ENCODE results near the gene TMEM41A.
"Not testable (repeated sequence)": the region's sequence is repeated elsewhere in the genome, so short reads cannot be mapped to it uniquely, and the experiment has no call there.

TMEM41A gene

DNA sequence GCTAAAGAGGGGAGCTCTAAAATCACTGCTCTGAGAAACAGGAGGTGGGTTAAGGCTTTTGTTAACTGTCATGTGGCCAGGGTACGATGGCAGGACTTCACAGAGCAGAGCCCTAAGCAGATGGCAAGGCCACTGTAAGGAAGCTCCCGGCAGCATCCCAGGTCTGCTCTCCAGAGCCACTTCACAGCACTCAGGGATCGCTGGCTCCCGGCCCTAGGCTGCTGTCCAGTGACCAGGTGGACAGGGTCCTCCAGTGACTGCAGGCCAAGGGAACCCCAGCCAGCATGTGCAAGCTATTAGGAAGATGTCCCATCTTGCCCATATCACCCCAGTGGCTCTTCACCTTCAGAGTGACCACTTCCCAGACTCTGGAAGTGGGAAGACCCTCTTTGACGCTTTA is 10.4 kb downstream of the TMEM41A start:
- TF ChIP-seq, protein P1, sequence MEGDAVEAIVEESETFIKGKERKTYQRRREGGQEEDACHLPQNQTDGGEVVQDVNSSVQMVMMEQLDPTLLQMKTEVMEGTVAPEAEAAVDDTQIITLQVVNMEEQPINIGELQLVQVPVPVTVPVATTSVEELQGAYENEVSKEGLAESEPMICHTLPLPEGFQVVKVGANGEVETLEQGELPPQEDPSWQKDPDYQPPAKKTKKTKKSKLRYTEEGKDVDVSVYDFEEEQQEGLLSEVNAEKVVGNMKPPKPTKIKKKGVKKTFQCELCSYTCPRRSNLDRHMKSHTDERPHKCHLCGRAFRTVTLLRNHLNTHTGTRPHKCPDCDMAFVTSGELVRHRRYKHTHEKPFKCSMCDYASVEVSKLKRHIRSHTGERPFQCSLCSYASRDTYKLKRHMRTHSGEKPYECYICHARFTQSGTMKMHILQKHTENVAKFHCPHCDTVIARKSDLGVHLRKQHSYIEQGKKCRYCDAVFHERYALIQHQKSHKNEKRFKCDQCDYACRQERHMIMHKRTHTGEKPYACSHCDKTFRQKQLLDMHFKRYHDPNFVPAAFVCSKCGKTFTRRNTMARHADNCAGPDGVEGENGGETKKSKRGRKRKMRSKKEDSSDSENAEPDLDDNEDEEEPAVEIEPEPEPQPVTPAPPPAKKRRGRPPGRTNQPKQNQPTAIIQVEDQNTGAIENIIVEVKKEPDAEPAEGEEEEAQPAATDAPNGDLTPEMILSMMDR (IDR thresholded peaks at IDR 0.05; ENCODE audit: low read depth, low read length) = no peak
- H3K4me3 ChIP-seq (ENCODE audit: low read depth, low read length) = no peak overlapping the region

DNA sequence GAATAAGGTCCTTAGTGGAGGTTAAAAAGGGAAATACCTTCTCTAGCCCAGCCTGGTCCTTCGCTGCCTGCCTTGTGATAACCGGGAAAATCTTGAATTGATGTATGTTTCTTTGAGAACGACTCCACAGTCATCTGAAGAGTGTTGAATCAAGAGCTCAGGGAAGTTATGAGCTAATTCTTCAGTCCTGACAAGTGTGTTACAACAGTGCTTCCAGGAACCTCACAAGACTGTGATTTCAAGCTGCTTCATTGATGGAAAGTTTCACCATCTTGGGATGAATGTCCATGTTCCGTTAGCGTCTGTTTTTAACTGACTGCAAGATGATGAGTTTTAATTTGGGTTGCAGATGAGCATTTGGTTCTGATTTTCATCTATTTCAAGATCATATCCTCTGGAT is 12.4 kb downstream of the TMEM41A start:
- TF ChIP-seq, protein P1 (IDR thresholded peaks at IDR 0.05; ENCODE audit: low read depth, low read length) = no peak
- no peak overlapping the region for H3K4me3 ChIP-seq (ENCODE audit: low read depth, low read length)

DNA sequence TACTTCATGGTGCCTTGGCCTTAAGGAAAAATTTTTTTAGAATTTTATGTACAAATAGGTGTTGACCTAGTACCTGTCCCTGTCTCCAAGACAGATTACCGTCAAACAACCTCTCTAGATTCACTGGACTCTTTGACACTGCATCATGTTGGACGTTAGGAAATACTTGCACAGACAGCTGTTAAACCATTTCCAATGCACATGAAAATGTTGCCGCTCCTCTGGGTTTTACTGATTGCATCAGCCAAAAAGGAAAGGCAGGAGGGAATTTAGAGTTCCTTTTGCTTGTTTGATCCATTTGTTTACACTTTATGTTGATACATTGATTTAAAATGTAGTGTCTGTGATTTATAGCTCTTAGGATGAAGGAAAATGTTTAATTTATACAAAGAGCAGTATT is 14.5 kb downstream of the TMEM41A start:
- H3K4me3 ChIP-seq (ENCODE audit: low read depth, low read length) = no peak overlapping the region
- TF ChIP-seq, protein P1 (IDR thresholded peaks at IDR 0.05; ENCODE audit: low read depth, low read length) = no peak

DNA sequence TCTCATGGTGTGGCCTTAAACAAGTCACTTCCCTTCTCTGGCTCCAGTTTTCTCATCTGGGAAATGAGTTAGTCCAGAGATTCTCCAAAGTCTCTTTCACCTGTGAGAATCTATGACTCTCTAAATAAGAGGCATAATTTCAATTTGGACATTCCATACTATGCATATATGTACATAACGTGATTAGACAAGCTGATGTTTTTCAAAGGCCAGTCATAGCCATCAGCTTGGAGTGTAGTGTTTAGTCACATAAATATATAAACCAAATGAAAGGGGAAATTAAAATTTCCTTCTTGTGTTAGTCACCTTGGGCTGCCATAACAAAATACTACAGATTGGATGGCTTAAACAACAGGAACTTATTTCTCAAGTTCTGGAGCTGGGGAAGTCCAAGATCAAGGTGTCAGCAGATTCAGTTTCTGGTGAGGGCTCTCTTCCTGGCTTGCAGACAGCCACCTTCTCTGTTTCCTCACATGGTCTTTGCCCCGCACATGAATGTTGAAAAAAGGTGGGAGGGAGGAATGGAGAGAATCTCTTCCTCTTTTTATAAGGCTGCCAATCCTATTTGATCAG is 19.4 kb downstream of the TMEM41A start:
- TF ChIP-seq, protein P1 (IDR thresholded peaks at IDR 0.05; ENCODE audit: low read depth, low read length) = no peak
- no peak overlapping the region for H3K4me3 ChIP-seq (ENCODE audit: low read depth, low read length)

DNA sequence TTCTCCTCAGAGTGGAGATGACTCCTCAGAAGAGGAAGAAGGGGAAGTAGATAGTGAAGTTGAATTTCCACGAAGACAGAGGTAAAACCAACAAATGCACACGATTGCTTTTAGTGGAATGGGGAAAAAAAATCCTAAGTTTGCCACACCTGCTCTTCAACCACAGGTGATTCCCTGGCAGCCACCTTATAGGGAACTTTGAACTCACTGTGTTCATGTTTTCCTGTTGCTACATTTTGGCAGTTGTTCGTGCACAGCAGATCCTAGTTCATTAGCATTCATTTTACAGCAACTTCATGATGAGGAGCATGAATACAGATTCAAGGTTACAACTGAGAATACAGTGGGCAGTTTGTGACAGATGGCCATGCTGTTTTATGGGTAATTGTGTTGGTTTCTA is 21.5 kb downstream of the TMEM41A start:
- TF ChIP-seq, protein P1 (IDR thresholded peaks at IDR 0.05; ENCODE audit: low read depth, low read length) = no peak
- no peak overlapping the region for H3K4me3 ChIP-seq (ENCODE audit: low read depth, low read length)

DNA sequence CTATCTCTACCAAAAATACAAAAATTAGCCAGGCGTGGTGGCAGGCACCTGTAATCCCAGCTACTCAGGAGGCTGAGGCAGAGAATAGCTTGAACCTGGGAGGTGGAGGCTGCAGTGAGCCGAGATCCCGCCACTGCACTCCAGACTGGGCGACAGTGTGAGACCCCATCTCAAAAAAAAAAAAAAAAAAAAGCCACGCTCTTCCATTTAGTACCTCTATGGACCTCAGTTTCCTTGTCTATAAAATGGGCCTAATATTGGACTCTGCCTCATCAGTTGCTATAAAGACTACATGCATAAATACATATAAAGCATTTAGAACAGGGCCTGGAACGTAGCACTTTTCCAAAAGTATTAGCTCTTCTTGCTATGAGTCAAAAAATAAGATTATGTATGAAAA is 23.9 kb downstream of the TMEM41A start:
- H3K4me3 ChIP-seq (ENCODE audit: low read depth, low read length) = not testable (repeated sequence)

DNA sequence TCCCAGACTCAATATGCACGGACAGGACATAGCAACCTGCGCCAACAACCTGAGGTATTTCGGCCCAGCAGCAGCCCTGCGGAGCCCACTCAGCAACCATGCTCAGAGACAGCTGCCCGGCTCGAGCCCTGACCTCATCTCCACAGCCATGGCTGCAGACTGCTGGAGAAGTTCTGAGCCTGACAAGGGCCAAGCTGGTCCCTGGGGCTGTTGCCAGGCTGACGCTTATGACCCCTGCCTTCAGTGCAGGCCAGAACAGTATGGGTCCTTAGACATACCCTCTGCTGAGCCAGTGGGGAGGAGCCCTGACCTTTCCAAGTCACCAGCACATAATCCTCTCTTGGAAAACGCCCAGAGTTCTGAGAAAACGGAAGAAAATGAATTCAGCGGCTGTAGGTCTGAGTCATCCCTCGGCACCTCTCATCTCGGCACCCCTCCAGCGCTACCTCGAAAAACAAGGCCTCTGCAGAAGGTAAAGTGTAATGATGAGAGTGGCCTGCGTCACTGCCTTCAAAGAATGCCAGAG is 25.5 kb downstream of the TMEM41A start:
- TF ChIP-seq, protein P1 (IDR thresholded peaks at IDR 0.05; ENCODE audit: low read depth, low read length) = no peak

DNA sequence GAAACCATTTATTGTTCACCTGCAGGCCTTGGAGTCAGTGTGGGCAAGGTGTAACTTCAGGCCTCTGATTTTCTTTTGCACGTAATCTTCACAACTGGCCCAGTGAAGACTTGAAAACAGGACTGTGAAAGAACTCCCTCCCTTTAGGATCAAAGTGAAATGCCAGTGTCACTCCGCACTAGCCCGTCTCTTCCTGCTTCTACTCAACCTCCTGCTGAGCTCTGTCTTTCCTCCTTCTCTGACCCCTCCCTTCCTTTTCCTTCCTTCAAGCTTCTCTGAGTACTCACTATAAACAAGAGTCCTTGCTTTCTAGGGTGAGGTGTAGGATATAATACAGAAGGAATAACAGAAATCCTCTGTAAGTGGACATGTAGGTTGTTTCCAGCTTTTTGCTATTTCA is 28.5 kb downstream of the TMEM41A start:
- H3K4me3 ChIP-seq (ENCODE audit: low read depth, low read length) = no peak overlapping the region
- TF ChIP-seq, protein P1 (IDR thresholded peaks at IDR 0.05; ENCODE audit: low read depth, low read length) = no peak

More for the DNA sequence above, 25.5 kb downstream of the TMEM41A start:
- H3K4me3 ChIP-seq (ENCODE audit: low read depth, low read length) = no peak overlapping the region

All from WI38 (cell line).